K562 (cell line): ENCODE measurements around the gene TMEM205. TPM values are rescaled to one million over a fixed set of nuclear protein-coding genes. Genes with fewer than 3 reads are reported as not detected.

Source experiments
- EGR1 ChIP-seq: fragments of 450-650 bp; conservative IDR thresholded peaks from 2 replicates; pipeline ENCODE4 v1.6.1; 2017; ENCODE audit warnings: mild to moderate bottlenecking
- KDM1A ChIP-seq, 2 experiments: fragments of 450-650 bp; IDR thresholded peaks; 2 replicates each; pipeline ENCODE4 v1.6.1; 2016; ENCODE audit warnings: mild to moderate bottlenecking in 2 of 2
- MEIS2 ChIP-seq: fragments of 450-650 bp; IDR thresholded peaks from 2 replicates; pipeline ENCODE4 v1.6.1; 2014; ENCODE audit warnings: mild to moderate bottlenecking; ENCODE audit not compliant: partially characterized antibody
- ZBTB49 ChIP-seq: sonication (generic); formaldehyde crosslinking; IDR thresholded peaks from 2 replicates; pipeline ENCODE4 v1.8.0; 2022; ENCODE audit warnings: missing genetic modification reagents, mild to moderate bottlenecking, borderline replicate concordance
- polyA plus RNA-seq, 8 experiments: library from polyadenylated mRNA; depleted of rRNA in 4 of 8; stranded (reverse) in 5 of 8; unstranded in 3 of 8; fragments of >200 nt; fragmentation: Nextera tagmentation in 2 of 8; fragmentation: Illumina TruSeq in 1 of 8; extraction: Ambion mirVana in 2 of 8; extraction: Trizol in 1 of 8; gene quantifications; 2 replicates each; pipeline versions ENCODE4 v1.2.1 to v1.2.3, GENCODE V29; 2011 to 2014; ENCODE audit warnings: inconsistent platforms in 1 of 8, missing spikeins in 1 of 8
- total RNA-seq, 7 experiments: library from RNA; depleted of rRNA in 6 of 7; stranded (reverse); fragments of >200 nt in 6 of 7; fragmentation: Illumina TruSeq in 2 of 7; extraction: Trizol in 2 of 7; gene quantifications; 2 replicates each; pipeline versions ENCODE4 v1.2.1 to v1.2.3, GENCODE V29; 2011 to 2021; ENCODE audit warnings: low replicate concordance in 1 of 7
- TF ChIP-seq, protein P1 (sequence below), 2 experiments: IDR thresholded peaks; 2 replicates each; pipeline ENCODE4 v1.6.1; 2012; ENCODE audit warnings: improper control_type of control experiment in 2 of 2, low read depth in 2 of 2, low read length in 2 of 2, borderline replicate concordance in 1 of 2
- TF ChIP-seq, protein P2 (sequence below): fragments of 200-400 bp; formaldehyde crosslinking; IDR thresholded peaks from 2 replicates; pipeline ENCODE4 v1.6.1; 2017; ENCODE audit warnings: mild to moderate bottlenecking, low read depth, low read length, moderate library complexity

The TMEM205 gene
- total and polyA plus RNA-seq, 9 of the 15 experiments (the other 6 are each of a cell fraction or from before 2014, with no cell fraction given): 21.3 to 81.5 (median 44.1) TPM

DNA sequence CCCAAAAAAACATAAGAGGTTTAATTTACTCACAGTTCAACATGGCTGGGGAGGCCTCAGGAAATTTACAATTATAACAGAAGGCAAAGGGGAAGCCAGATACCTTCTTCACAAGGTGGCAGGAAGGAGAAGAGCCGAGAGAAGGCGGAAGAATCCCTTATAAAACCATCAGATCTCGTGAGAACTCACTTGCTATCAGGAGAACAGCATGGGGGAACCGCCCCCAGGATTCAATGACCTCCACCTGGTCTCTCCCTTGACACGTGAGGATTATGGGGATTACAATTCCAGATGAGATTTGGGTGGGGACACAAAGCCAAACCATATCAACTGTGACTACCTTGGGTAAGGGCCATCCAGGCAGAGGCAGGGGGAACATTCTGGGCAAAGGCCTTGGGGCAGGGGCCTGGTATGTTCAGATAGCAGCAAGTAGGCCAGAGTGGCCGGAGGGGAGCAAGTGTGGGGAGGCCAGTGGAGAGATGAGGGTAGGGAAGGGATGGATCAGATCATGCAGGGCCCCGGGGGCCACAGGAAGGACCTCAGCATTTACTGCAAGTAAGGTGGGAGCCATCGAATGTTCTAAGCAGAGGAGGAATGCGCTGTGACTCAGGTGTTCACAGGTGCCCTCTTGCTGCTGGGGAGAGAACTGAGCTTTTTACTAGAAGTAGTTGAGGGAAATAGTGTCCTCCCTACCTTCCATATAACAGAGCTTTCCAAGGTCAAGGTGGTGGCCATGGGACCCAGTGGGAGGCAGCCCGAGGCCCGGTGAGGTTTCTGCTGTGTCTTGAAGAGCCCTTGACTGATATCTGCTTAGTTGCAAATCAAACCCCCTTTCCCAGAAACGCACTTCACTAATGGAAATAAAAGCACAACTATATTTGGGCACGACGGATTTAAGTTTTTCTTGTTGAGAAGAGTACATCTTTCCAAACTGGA, 24.6 kb downstream of the TMEM205 start (continued):
- TF ChIP-seq ZBTB49 (CRISPR knock-in tag) (no peak), KDM1A (IDR thresholded peaks at IDR 0.05) (peak in 1 of 2 experiments; percentile 60; a peak in 2 of 4 replicates), EGR1 (no peak), MEIS2 (no peak)
- TF ChIP-seq, protein P1, sequence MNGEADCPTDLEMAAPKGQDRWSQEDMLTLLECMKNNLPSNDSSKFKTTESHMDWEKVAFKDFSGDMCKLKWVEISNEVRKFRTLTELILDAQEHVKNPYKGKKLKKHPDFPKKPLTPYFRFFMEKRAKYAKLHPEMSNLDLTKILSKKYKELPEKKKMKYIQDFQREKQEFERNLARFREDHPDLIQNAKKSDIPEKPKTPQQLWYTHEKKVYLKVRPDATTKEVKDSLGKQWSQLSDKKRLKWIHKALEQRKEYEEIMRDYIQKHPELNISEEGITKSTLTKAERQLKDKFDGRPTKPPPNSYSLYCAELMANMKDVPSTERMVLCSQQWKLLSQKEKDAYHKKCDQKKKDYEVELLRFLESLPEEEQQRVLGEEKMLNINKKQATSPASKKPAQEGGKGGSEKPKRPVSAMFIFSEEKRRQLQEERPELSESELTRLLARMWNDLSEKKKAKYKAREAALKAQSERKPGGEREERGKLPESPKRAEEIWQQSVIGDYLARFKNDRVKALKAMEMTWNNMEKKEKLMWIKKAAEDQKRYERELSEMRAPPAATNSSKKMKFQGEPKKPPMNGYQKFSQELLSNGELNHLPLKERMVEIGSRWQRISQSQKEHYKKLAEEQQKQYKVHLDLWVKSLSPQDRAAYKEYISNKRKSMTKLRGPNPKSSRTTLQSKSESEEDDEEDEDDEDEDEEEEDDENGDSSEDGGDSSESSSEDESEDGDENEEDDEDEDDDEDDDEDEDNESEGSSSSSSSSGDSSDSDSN (IDR thresholded peaks at IDR 0.05; ENCODE audit: borderline replicate concordance in 1 of 2, low read depth in 2 of 2, low read length in 2 of 2): no peak
- TF ChIP-seq, protein P2, sequence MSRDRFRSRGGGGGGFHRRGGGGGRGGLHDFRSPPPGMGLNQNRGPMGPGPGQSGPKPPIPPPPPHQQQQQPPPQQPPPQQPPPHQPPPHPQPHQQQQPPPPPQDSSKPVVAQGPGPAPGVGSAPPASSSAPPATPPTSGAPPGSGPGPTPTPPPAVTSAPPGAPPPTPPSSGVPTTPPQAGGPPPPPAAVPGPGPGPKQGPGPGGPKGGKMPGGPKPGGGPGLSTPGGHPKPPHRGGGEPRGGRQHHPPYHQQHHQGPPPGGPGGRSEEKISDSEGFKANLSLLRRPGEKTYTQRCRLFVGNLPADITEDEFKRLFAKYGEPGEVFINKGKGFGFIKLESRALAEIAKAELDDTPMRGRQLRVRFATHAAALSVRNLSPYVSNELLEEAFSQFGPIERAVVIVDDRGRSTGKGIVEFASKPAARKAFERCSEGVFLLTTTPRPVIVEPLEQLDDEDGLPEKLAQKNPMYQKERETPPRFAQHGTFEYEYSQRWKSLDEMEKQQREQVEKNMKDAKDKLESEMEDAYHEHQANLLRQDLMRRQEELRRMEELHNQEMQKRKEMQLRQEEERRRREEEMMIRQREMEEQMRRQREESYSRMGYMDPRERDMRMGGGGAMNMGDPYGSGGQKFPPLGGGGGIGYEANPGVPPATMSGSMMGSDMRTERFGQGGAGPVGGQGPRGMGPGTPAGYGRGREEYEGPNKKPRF: no peak
- TF ChIP-seq, all 486 proteins: peak for 11
